H1 (cell line): ENCODE measurements around the gene OR3A2. TPM values are rescaled to one million over a fixed set of nuclear protein-coding genes. Genes with fewer than 3 reads are reported as not detected.

Source experiments
- CTCF ChIA-PET: fragments of 300-600 bp; sonication (Branson Sonifier 250); formaldehyde crosslinking; loops from one replicate; lab custom pipeline; 2021; ENCODE audit not compliant: partially characterized antibody; lab: Charles Lee
- POLR2A ChIA-PET: fragments of 300-600 bp; sonication (Branson Sonifier 250); formaldehyde crosslinking; loops from one replicate; lab custom pipeline; 2021; ENCODE audit warnings: inconsistent platforms; ENCODE audit not compliant: partially characterized antibody; lab: Charles Lee
- DNase-seq, 2 experiments: peaks; one replicate each; pipeline versions ENCODE4 v3.0.0 to v3.0.0-alpha.2; 2010 to 2022; ENCODE audit warnings: low spot score in 2 of 2, low read depth in 1 of 2, mixed read lengths in 1 of 2
- FAIRE-seq: peaks from 2 replicates; lab custom pipeline; 2011; peaks lifted over from hg19 to GRCh38; lab: Jason Lieb, UNC
- H2AFZ ChIP-seq: 2 replicates; pipeline ENCODE4 v1.8.1; 2012; ENCODE audit warnings: low read length, inconsistent platforms
- H2AK5ac ChIP-seq: 2 replicates; pipeline ENCODE4 v1.6.1; 2013; ENCODE audit warnings: low read depth, low read length
- H2BK120ac ChIP-seq: replicated peaks from 2 replicates; pipeline ENCODE3; 2013; ENCODE audit warnings: low read depth, low read length, inconsistent platforms
- H2BK12ac ChIP-seq: 2 replicates; pipeline ENCODE4 v1.6.1; 2013; ENCODE audit warnings: low read depth, low read length
- H2BK15ac ChIP-seq: 2 replicates; pipeline ENCODE4 v1.6.1; 2013; ENCODE audit warnings: low read length
- H2BK20ac ChIP-seq: 2 replicates; pipeline ENCODE4 v1.6.1; 2013; ENCODE audit warnings: low read length
- H2BK5ac ChIP-seq: 2 replicates; pipeline ENCODE4 v1.6.1; 2013; ENCODE audit warnings: low read depth, low read length
- H3K14ac ChIP-seq: 2 replicates; pipeline ENCODE4 v1.6.1; 2013; ENCODE audit warnings: inconsistent platforms; ENCODE audit not compliant: insufficient read length
- H3K18ac ChIP-seq: 2 replicates; pipeline ENCODE4 v1.6.1; 2013; ENCODE audit warnings: low read length; ENCODE audit errors: extremely low read depth
- H3K23ac ChIP-seq: 2 replicates; pipeline ENCODE4 v1.6.1; 2013; ENCODE audit warnings: inconsistent platforms; ENCODE audit not compliant: insufficient read length
- H3K23me2 ChIP-seq: 2 replicates; pipeline ENCODE4 v1.6.1; 2013; ENCODE audit warnings: low read depth, low read length
- H3K27ac ChIP-seq: 2 replicates; pipeline ENCODE4 v1.6.1; 2011; ENCODE audit warnings: low read depth, low read length, inconsistent platforms
- H3K27me3 ChIP-seq, 4 experiments: replicated peaks in 1 of 4; 1 replicate in 1 of 4; 2 replicates in 3 of 4; pipeline versions ENCODE4 v1.6.1 to v1.8.1; 2011 to 2013; ENCODE audit warnings: low read length in 3 of 4, mild to moderate bottlenecking in 3 of 4, inconsistent platforms in 2 of 4, mixed read lengths in 2 of 4, moderate library complexity in 1 of 4; ENCODE audit not compliant: control insufficient read depth in 3 of 4, insufficient read depth in 3 of 4; ENCODE audit errors: extremely low read depth in 1 of 4
- H3K36me3 ChIP-seq, 4 experiments: 2 replicates each; pipeline versions ENCODE4 v1.6.1 to v1.8.1; 2011 to 2013; ENCODE audit warnings: mild to moderate bottlenecking in 4 of 4, low read length in 3 of 4, moderate library complexity in 2 of 4, control low read depth in 1 of 4, inconsistent platforms in 1 of 4; ENCODE audit not compliant: insufficient read depth in 4 of 4, control insufficient read depth in 2 of 4
- H3K4ac ChIP-seq: replicated peaks from 2 replicates; pipeline ENCODE3; 2013; ENCODE audit warnings: low read length, low read depth, mixed read lengths, inconsistent platforms; ENCODE audit not compliant: insufficient read length
- H3K4me1 ChIP-seq, 4 experiments: replicated peaks in 1 of 4; 1 replicate in 1 of 4; 2 replicates in 3 of 4; pipeline versions ENCODE4 v1.6.1 to v1.8.1; 2011 to 2013; ENCODE audit warnings: low read length in 3 of 4, inconsistent platforms in 2 of 4, mixed read lengths in 1 of 4; ENCODE audit not compliant: insufficient read depth in 4 of 4, control insufficient read depth in 3 of 4
- H3K4me2 ChIP-seq, 2 experiments: 2 replicates each; pipeline versions ENCODE4 v1.6.1 to v1.8.1; 2011 to 2013; ENCODE audit warnings: low read depth in 2 of 2, low read length in 2 of 2, control low read depth in 1 of 2, inconsistent platforms in 1 of 2, mild to moderate bottlenecking in 1 of 2; ENCODE audit not compliant: insufficient read depth in 1 of 2
- H3K4me3 ChIP-seq, 4 experiments: fragments of 200-600, 300-600 bp in 1 of 4; sonication (generic), shearing (Covaris generic), sonication (Bioruptor Twin) in 1 of 4; 2 replicates each; pipeline versions ENCODE4 v1.5.1 to v1.8.1; 2011 to 2016; ENCODE audit warnings: low read length in 4 of 4, low read depth in 3 of 4, control low read depth in 2 of 4, inconsistent platforms in 2 of 4, mild to moderate bottlenecking in 2 of 4, mixed read lengths in 1 of 4, moderate library complexity in 1 of 4; ENCODE audit not compliant: insufficient read depth in 2 of 4; ENCODE audit errors: extremely low read depth in 1 of 4
- H3K56ac ChIP-seq: replicated peaks from 2 replicates; pipeline ENCODE3; 2013; ENCODE audit warnings: low read depth, mild to moderate bottlenecking, mixed read lengths, low read length, inconsistent platforms; ENCODE audit not compliant: insufficient read length
- H3K79me1 ChIP-seq: 2 replicates; pipeline ENCODE4 v1.6.1; 2013; ENCODE audit warnings: low read depth, low read length, control low read depth
- H3K79me2 ChIP-seq, 2 experiments: 2 replicates each; pipeline versions ENCODE4 v1.6.1 to v1.8.1; 2012 to 2013; ENCODE audit warnings: low read length in 2 of 2, mild to moderate bottlenecking in 2 of 2, inconsistent platforms in 1 of 2; ENCODE audit not compliant: insufficient read depth in 2 of 2, control insufficient read depth in 1 of 2
- H3K9ac ChIP-seq, 4 experiments: replicated peaks in 1 of 4; 1 replicate in 1 of 4; 2 replicates in 3 of 4; pipeline versions ENCODE4 v1.6.1 to v1.8.1; 2011 to 2013; ENCODE audit warnings: low read depth in 3 of 4, low read length in 3 of 4, control low read depth in 2 of 4, mild to moderate bottlenecking in 2 of 4, moderate library complexity in 2 of 4, inconsistent platforms in 1 of 4; ENCODE audit errors: extremely low read depth in 1 of 4
- H3K9me3 ChIP-seq, 2 experiments: 2 replicates each; pipeline versions ENCODE4 v1.6.1 to v1.8.1; 2012 to 2013; ENCODE audit warnings: mild to moderate bottlenecking in 2 of 2, moderate library complexity in 2 of 2, control low read depth in 1 of 2, inconsistent platforms in 1 of 2, low read depth in 1 of 2, low read length in 1 of 2, mixed read lengths in 1 of 2; ENCODE audit not compliant: insufficient read depth in 2 of 2
- H4K20me1 ChIP-seq, 2 experiments: replicated peaks in 1 of 2; 2 replicates each; pipeline versions ENCODE3 to v1.8.1; 2011 to 2013; ENCODE audit warnings: inconsistent platforms in 2 of 2, low read length in 2 of 2, mild to moderate bottlenecking in 1 of 2; ENCODE audit not compliant: insufficient read depth in 2 of 2, control insufficient read depth in 1 of 2
- H4K5ac ChIP-seq: 2 replicates; pipeline ENCODE4 v1.6.1; 2013; ENCODE audit warnings: low read length, low read depth, mixed read lengths, inconsistent platforms; ENCODE audit not compliant: insufficient read length
- H4K8ac ChIP-seq: 2 replicates; pipeline ENCODE4 v1.8.0; 2013; ENCODE audit warnings: mild to moderate bottlenecking, moderate library complexity, low read length, inconsistent platforms; ENCODE audit not compliant: insufficient read depth; ENCODE audit errors: extremely low read depth
- H4K91ac ChIP-seq: replicated peaks from 2 replicates; pipeline ENCODE3; 2013; ENCODE audit warnings: low read length, mixed read lengths, inconsistent platforms; ENCODE audit not compliant: insufficient read length
- ATF3 ChIP-seq: IDR thresholded peaks from 2 replicates; pipeline ENCODE4 v1.6.1; 2011; ENCODE audit warnings: low read depth, mild to moderate bottlenecking, low read length; ENCODE audit not compliant: insufficient read depth
- CBX5 ChIP-seq: fragments of 300-800, 300-1000 bp; sonication (generic); IDR thresholded peaks from 2 replicates; pipeline ENCODE4 v1.7.1; 2016; ENCODE audit warnings: antibody characterized with exemption, low read length, low read depth
- CHD1 ChIP-seq: IDR thresholded peaks from 2 replicates; pipeline ENCODE4 v1.6.1; 2012; ENCODE audit warnings: low read depth, low read length, improper control_type of control experiment
- CTBP2 ChIP-seq: IDR thresholded peaks from 2 replicates; pipeline ENCODE4 v1.7.0; 2011; ENCODE audit warnings: borderline replicate concordance, mild to moderate bottlenecking, moderate library complexity, mixed read lengths, low read length; ENCODE audit not compliant: insufficient read depth, insufficient read length
- CTCF ChIP-seq, 3 experiments: IDR thresholded peaks; 1 replicate in 2 of 3; 2 replicates in 1 of 3; pipeline versions ENCODE4 v1.5.1 to v1.6.1; 2011; ENCODE audit warnings: low read length in 3 of 3, mild to moderate bottlenecking in 3 of 3, inconsistent platforms in 2 of 3, low read depth in 1 of 3, moderate library complexity in 1 of 3; ENCODE audit not compliant: insufficient read depth in 1 of 3; ENCODE audit errors: control extremely low read depth in 1 of 3
- NANOG ChIP-seq: IDR thresholded peaks from 2 replicates; pipeline ENCODE4 v1.6.1; 2011; ENCODE audit warnings: low read length, low read depth, mild to moderate bottlenecking, inconsistent platforms; ENCODE audit not compliant: insufficient read depth, poor library complexity, severe bottlenecking
- RBBP5 ChIP-seq: IDR thresholded peaks from 2 replicates; pipeline ENCODE4 v1.7.1; 2012; ENCODE audit warnings: low read depth, mild to moderate bottlenecking, inconsistent platforms, low read length, moderate library complexity, borderline replicate concordance
- SIN3A ChIP-seq, 2 experiments: IDR thresholded peaks in 1 of 2; conservative IDR thresholded peaks in 1 of 2; 2 replicates each; pipeline ENCODE4 v1.6.1; 2011 to 2012; ENCODE audit warnings: low read length in 2 of 2, improper control_type of control experiment in 1 of 2, low read depth in 1 of 2, mild to moderate bottlenecking in 1 of 2
- USF2 ChIP-seq: IDR thresholded peaks from 2 replicates; pipeline ENCODE4 v1.6.1; 2011; ENCODE audit warnings: low read length, improper control_type of control experiment
- whole genome bisulfite sequencing, 2 experiments: shearing (Covaris generic) in 1 of 2; methylation state at CpG; one replicate each; pipeline versions ENCODE4 v1.1.6 to v1.1.7; 2013 to 2015; ENCODE audit warnings: low lambda C conversion rate in 2 of 2, mixed read lengths in 2 of 2, inconsistent platforms in 1 of 2, low coverage in 1 of 2, missing lambda C conversion rate in 1 of 2; ENCODE audit not compliant: insufficient replicate concordance in 2 of 2, insufficient coverage in 1 of 2, insufficient read length in 1 of 2; ENCODE audit errors: extremely low coverage in 1 of 2, missing lambda C conversion rate in 1 of 2; 5-methylcytosine and 5-hydroxymethylcytosine counted together
- polyA plus RNA-seq, 7 experiments: library from polyadenylated mRNA; depleted of rRNA in 3 of 7; stranded (reverse) in 5 of 7; unstranded in 2 of 7; fragments of >200 nt in 5 of 7; fragments of 200-250 nt in 2 of 7; gene quantifications; 1 replicate in 5 of 7; 2 replicates in 1 of 7; 4 replicates in 1 of 7; pipeline versions ENCODE4 v1.2.1 to v1.2.3, GENCODE V29; 2011 to 2013; ENCODE audit warnings: missing spikeins in 2 of 7, mixed read lengths in 2 of 7
- total RNA-seq: library from RNA; stranded (reverse); fragmentation: NEBNext Ultra II Directional; extraction: Animal tissue kit (Norgen Biotek cat#: 25700); gene quantifications from 2 replicates; pipeline ENCODE4 v1.2.1, GENCODE V29; 2021

Gene OR3A2
- total and polyA plus RNA-seq, 2 of the 8 experiments (the other 6 are each of a cell fraction or from before 2014, with no cell fraction given) = not detected

- no peak overlapping the region for H4K5ac ChIP-seq
- H3K9me3 ChIP-seq = peaks cover 13 to 29% of the 10 kb centered on the region in 2 experiments; a peak in 3 of 4 replicates
- no peaks in the 10 kb centered on the region for H3K36me3 ChIP-seq
- no peak overlapping the region for H3K27ac ChIP-seq
- CTCF ChIA-PET = no interaction called here
- H2AK5ac ChIP-seq = no peak overlapping the region
- no peak overlapping the region for H2BK20ac ChIP-seq
- POLR2A ChIA-PET = no interaction called here
- no peak overlapping the region for H3K23ac ChIP-seq
- no peaks in the 10 kb centered on the region for H4K20me1 ChIP-seq
- H2AFZ ChIP-seq = no peak overlapping the region
- WGBS, 2 experiments = 84% methylated on average over 4 of the region's 4 CpGs; no CpG with 5 or more reads in 1 of the 2 experiments
- no peak overlapping the region for H3K18ac ChIP-seq
- no peak overlapping the region for H3K4me2 ChIP-seq
- no peak overlapping the region for H2BK5ac ChIP-seq
- H3K56ac ChIP-seq = no peak overlapping the region
- no peak for DNase-seq
- no peak overlapping the region for H4K8ac ChIP-seq
- no peak overlapping the region for H2BK120ac ChIP-seq
- H3K79me2 ChIP-seq = no peaks in the 10 kb centered on the region
- no peak overlapping the region for H4K91ac ChIP-seq
- no peak overlapping the region for H3K9ac ChIP-seq
- FAIRE-seq = no peak
- H3K23me2 ChIP-seq = no peaks in the 10 kb centered on the region
- no peaks in the 10 kb centered on the region for H3K79me1 ChIP-seq
- H3K27me3 ChIP-seq = no peaks in the 10 kb centered on the region
- no peak overlapping the region for H3K14ac ChIP-seq
- H2BK15ac ChIP-seq = no peak overlapping the region
- H3K4me1 ChIP-seq = no peaks in the 10 kb centered on the region
- H3K4me3 ChIP-seq = no peak overlapping the region
- no peak overlapping the region for H2BK12ac ChIP-seq
- H3K4ac ChIP-seq = no peak overlapping the region
- no peak for TF ChIP-seq SIN3A (conservative IDR thresholded peaks at IDR 0.05 in 1 of 2, IDR thresholded peaks at IDR 0.05 in 1 of 2; ENCODE audit: low read depth in 1 of 2, low read length in 2 of 2)
- no peak for TF ChIP-seq CHD1
- TF ChIP-seq ATF3 = no peak
- no peak for TF ChIP-seq RBBP5
- no peak for TF ChIP-seq NANOG
- no peak for TF ChIP-seq USF2
- no peak for TF ChIP-seq CTBP2
- TF ChIP-seq CTCF (IDR thresholded peaks at IDR 0.05; ENCODE audit: control extremely low read depth in 1 of 3, insufficient read depth in 1 of 3, low read depth in 1 of 3, low read length in 3 of 3) = no peak
- TF ChIP-seq CBX5 = no peak
These were observed 110.0 kb downstream of the OR3A2 start for GRCh38 chr17:3276126-3276525.
